HL-60 (cell line): Measurements from ENCODE around the gene PSMD3.
A peak's percentile ranks its signal among the peaks of the same experiment; 100 is the strongest.

Experiments used
- DNase-seq, 2 experiments: peaks; one replicate each; pipeline ENCODE4 v3.0.0-alpha.2; 2010 to 2020; ENCODE audit warnings: low read depth in 1 of 2, low spot score in 1 of 2
- H3K27ac ChIP-seq: fragments of 250-450 bp; sonication (Bioruptor Pico); replicated peaks from 2 replicates; pipeline ENCODE4 v1.5.1; 2020; ENCODE audit warnings: mild to moderate bottlenecking, moderate library complexity
- H3K27me3 ChIP-seq: fragments of 250-450 bp; sonication (Bioruptor Pico); 2 replicates; pipeline ENCODE4 v1.5.1; 2021; ENCODE audit warnings: mild to moderate bottlenecking, moderate library complexity; ENCODE audit not compliant: insufficient read depth, poor library complexity, severe bottlenecking
- H3K4me3 ChIP-seq: replicated peaks from 2 replicates; pipeline ENCODE4 v1.5.1; 2011; ENCODE audit warnings: mild to moderate bottlenecking, control low read depth, low read length; ENCODE audit not compliant: insufficient read depth
- GABPA ChIP-seq: IDR thresholded peaks from 2 replicates; pipeline ENCODE4 v1.6.1; 2012; ENCODE audit warnings: low read depth
- POLR2AphosphoS5 ChIP-seq: IDR thresholded peaks from 2 replicates; pipeline ENCODE4 v1.6.1; 2012; ENCODE audit warnings: low read depth
- SPI1 ChIP-seq: IDR thresholded peaks from 2 replicates; pipeline ENCODE4 v1.6.1; 2012; ENCODE audit warnings: low read depth, mild to moderate bottlenecking, borderline replicate concordance
- TF ChIP-seq, protein P1 (sequence below): IDR thresholded peaks from one replicate; pipeline ENCODE4 v1.5.1; 2011; ENCODE audit warnings: low read length, control low read depth, inconsistent platforms; ENCODE audit not compliant: insufficient read depth
- TF ChIP-seq, protein P2 (sequence below): IDR thresholded peaks from 2 replicates; pipeline ENCODE4 v1.6.1; 2012; ENCODE audit warnings: low read depth; ENCODE audit not compliant: insufficient replicate concordance

Gene PSMD3

DNA sequence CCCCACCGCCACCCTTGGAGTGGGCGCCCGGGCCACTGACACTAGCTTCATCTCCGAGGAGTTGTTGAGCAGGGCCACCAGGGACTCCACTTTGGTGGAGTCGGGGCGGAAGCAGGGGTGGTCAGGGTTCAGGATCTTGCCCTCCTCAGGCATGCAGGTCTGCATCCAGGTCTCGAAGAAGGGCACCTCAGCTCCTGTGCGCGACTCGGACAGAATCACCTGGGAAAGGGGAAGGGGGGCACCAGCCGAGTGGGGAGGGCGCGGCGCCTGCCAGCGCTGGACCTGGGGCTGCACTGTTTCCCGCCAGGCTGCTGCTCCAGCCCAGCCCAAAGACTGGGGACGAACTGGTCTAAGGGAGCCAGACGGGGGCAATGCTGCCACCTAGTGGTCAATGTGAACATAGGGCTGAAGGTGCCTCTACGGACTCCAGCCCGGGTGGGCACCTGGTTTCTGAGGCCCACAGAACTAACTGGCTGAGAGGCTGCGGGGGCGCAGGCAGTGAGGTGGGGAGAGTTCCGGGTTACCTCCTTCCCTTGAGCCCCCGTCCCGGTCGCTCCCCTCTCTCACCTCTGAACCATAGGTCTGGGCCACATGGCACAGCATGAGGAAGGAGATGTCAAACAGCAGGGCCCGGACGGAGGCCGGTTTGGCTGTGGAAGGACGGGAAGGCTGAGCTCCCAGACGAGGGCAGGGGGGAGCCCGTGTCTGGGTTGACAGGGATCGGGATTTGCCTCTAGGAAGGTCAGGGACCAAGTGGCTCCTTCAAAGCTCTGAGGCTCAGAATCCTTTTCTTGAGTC is 46.4 kb downstream of the PSMD3 start:
- Histone ChIP-seq H3K27ac (no peak overlapping the region), H3K27me3 (no peaks in the 10 kb centered on the region), H3K4me3 (no peak overlapping the region)
- peak; percentile 59 to 70 for DNase-seq
- no peak for TF ChIP-seq SPI1
- TF ChIP-seq, protein P1, sequence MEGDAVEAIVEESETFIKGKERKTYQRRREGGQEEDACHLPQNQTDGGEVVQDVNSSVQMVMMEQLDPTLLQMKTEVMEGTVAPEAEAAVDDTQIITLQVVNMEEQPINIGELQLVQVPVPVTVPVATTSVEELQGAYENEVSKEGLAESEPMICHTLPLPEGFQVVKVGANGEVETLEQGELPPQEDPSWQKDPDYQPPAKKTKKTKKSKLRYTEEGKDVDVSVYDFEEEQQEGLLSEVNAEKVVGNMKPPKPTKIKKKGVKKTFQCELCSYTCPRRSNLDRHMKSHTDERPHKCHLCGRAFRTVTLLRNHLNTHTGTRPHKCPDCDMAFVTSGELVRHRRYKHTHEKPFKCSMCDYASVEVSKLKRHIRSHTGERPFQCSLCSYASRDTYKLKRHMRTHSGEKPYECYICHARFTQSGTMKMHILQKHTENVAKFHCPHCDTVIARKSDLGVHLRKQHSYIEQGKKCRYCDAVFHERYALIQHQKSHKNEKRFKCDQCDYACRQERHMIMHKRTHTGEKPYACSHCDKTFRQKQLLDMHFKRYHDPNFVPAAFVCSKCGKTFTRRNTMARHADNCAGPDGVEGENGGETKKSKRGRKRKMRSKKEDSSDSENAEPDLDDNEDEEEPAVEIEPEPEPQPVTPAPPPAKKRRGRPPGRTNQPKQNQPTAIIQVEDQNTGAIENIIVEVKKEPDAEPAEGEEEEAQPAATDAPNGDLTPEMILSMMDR: peak; percentile 79

DNA sequence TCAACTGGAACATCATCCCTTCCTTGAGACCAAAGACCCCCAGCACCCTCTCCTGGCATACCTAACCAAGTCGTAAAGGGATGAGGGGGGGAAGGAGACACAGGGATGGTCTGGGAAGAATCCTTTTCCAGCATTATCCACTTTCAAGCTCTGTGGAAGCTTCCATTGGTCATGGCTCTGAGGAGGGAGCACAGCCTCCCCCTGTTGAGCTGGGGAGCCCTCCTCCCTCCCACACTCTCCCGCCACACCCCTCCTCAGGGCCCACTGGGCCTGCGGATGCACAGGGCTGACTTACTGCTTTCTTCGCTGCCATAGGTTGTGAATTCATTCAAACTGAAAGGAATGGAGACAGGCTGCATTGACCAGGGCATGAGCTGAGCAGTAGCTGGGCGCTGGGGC is 47.0 kb downstream of the PSMD3 start:
- H3K27ac ChIP-seq: no peak overlapping the region
- no peak for DNase-seq
- TF ChIP-seq GABPA (no peak), SPI1 (no peak), POLR2AphosphoS5 (no peak)
- TF ChIP-seq, protein P2, sequence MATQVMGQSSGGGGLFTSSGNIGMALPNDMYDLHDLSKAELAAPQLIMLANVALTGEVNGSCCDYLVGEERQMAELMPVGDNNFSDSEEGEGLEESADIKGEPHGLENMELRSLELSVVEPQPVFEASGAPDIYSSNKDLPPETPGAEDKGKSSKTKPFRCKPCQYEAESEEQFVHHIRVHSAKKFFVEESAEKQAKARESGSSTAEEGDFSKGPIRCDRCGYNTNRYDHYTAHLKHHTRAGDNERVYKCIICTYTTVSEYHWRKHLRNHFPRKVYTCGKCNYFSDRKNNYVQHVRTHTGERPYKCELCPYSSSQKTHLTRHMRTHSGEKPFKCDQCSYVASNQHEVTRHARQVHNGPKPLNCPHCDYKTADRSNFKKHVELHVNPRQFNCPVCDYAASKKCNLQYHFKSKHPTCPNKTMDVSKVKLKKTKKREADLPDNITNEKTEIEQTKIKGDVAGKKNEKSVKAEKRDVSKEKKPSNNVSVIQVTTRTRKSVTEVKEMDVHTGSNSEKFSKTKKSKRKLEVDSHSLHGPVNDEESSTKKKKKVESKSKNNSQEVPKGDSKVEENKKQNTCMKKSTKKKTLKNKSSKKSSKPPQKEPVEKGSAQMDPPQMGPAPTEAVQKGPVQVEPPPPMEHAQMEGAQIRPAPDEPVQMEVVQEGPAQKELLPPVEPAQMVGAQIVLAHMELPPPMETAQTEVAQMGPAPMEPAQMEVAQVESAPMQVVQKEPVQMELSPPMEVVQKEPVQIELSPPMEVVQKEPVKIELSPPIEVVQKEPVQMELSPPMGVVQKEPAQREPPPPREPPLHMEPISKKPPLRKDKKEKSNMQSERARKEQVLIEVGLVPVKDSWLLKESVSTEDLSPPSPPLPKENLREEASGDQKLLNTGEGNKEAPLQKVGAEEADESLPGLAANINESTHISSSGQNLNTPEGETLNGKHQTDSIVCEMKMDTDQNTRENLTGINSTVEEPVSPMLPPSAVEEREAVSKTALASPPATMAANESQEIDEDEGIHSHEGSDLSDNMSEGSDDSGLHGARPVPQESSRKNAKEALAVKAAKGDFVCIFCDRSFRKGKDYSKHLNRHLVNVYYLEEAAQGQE: no peak
- TF ChIP-seq, protein P1: no peak
- no peaks in the 10 kb centered on the region for H3K27me3 ChIP-seq
- no peak overlapping the region for H3K4me3 ChIP-seq

DNA sequence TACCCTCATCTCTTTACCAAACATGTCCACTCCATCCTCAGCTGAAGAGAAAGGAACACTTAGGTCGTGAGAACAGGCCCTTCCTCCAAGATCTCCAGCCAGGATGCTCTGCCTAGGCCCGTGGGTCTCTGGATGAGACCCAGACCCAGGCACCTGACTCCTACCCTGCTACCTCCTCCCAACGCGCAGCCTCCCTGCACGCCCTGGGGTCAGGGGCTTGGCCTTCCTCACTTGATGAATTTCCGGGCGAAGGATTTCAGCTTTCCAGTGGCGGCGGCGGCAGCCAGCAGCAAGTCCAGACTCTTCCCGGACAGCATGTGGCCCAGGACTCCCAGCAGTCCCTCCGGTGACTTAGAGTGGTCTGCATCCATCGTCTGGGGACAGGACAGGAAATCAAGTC is 48.0 kb downstream of the PSMD3 start:
- no peaks in the 10 kb centered on the region for H3K27me3 ChIP-seq
- no peak overlapping the region for H3K4me3 ChIP-seq
- H3K27ac ChIP-seq: no peak overlapping the region
- no peak for DNase-seq
- TF ChIP-seq SPI1: no peak
- TF ChIP-seq GABPA: no peak
- TF ChIP-seq POLR2AphosphoS5: no peak
- TF ChIP-seq, protein P2: no peak
- TF ChIP-seq, protein P1: no peak

DNA sequence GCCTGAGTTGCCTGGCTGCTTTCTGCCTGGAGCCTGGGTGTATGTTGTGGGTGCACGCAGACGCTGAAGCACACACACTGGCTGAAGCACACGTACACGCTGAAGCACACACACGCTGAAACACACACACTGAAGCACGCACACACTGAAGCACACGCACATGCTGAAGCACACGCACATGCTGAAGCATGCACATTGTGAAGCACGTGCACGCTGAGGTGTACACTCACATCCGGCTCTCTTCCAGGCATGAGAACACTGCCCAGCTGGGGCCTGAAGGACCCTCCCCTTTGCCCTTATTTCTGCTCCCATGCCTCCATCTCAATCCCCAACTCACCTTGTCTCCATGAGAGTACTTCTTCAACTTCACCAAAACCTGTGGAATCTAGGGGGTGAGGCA is 51.1 kb downstream of the PSMD3 start:
- Histone ChIP-seq H3K27me3 (no peaks in the 10 kb centered on the region), H3K4me3 (no peak overlapping the region), H3K27ac (no peak overlapping the region)
- TF ChIP-seq SPI1 (no peak), GABPA (no peak), POLR2AphosphoS5 (no peak)
- TF ChIP-seq, protein P1: no peak
- TF ChIP-seq, protein P2: no peak
- DNase-seq: no peak
